Liver (tissue), 9 donors: ENCODE measurements around the gene NPAS1. TPM values are rescaled to one million over a fixed set of nuclear protein-coding genes. Genes with fewer than 3 reads are reported as not detected.

Experiments
- DNase-seq: peaks from one replicate; pipeline ENCODE4 v3.0.0-alpha.2; 2017; ENCODE audit warnings: low spot score
- H3K27ac ChIP-seq, 2 donors: one replicate each; pipeline ENCODE4 v1.7.0; 2013; ENCODE audit warnings: inconsistent platforms in 2 of 2, low read length in 2 of 2, control low read depth in 1 of 2, low read depth in 1 of 2, mild to moderate bottlenecking in 1 of 2
- H3K27me3 ChIP-seq, 4 donors: one replicate each; pipeline versions ENCODE4 v1.6.1 to v1.7.0; 2013; ENCODE audit warnings: low read length in 3 of 4, inconsistent platforms in 1 of 4, mild to moderate bottlenecking in 1 of 4, moderate library complexity in 1 of 4; ENCODE audit not compliant: control insufficient read depth in 4 of 4, insufficient read depth in 4 of 4
- H3K36me3 ChIP-seq, 4 donors: one replicate each; pipeline versions ENCODE4 v1.6.1 to v1.7.0; 2013; ENCODE audit warnings: low read length in 3 of 4, mild to moderate bottlenecking in 3 of 4, low read depth in 1 of 4, moderate library complexity in 1 of 4; ENCODE audit not compliant: control insufficient read depth in 4 of 4, insufficient read depth in 3 of 4
- H3K4me1 ChIP-seq, 4 donors: one replicate each; pipeline versions ENCODE4 v1.6.1 to v1.7.0; 2013; ENCODE audit warnings: low read length in 3 of 4, mild to moderate bottlenecking in 3 of 4, moderate library complexity in 1 of 4; ENCODE audit not compliant: control insufficient read depth in 4 of 4, insufficient read depth in 4 of 4
- H3K4me3 ChIP-seq, 3 donors: one replicate each; pipeline versions ENCODE4 v1.6.1 to v1.7.0; 2013; ENCODE audit warnings: low read length in 3 of 3, control low read depth in 1 of 3, low read depth in 1 of 3, mild to moderate bottlenecking in 1 of 3
- H3K9ac ChIP-seq, 2 donors: one replicate each; pipeline ENCODE4 v1.7.0; 2013; ENCODE audit warnings: low read length in 2 of 2, mild to moderate bottlenecking in 2 of 2, moderate library complexity in 2 of 2, control low read depth in 1 of 2, low read depth in 1 of 2
- H3K9me3 ChIP-seq, 4 donors: one replicate each; pipeline versions ENCODE4 v1.6.1 to v1.7.0; 2013; ENCODE audit warnings: low read length in 3 of 4; ENCODE audit not compliant: control insufficient read depth in 4 of 4
- EGR1 ChIP-seq, 2 donors: IDR thresholded peaks; 2 replicates each; pipeline ENCODE4 v1.6.1; 2016 to 2018; ENCODE audit warnings: antibody characterized with exemption in 2 of 2, low read depth in 2 of 2
- FOXA1 ChIP-seq: IDR thresholded peaks from 2 replicates; pipeline ENCODE4 v1.6.1; 2016; ENCODE audit warnings: antibody characterized with exemption
- HNF4A ChIP-seq, 2 donors: conservative IDR thresholded peaks; 2 replicates each; pipeline ENCODE4 v1.6.1; 2016; ENCODE audit warnings: antibody characterized with exemption in 2 of 2, mild to moderate bottlenecking in 2 of 2
- HNF4G ChIP-seq: IDR thresholded peaks from 2 replicates; pipeline ENCODE4 v1.6.1; 2016; ENCODE audit warnings: antibody characterized with exemption
- JUND ChIP-seq, 2 donors: IDR thresholded peaks; 2 replicates each; pipeline ENCODE4 v1.6.1; 2016; ENCODE audit warnings: antibody characterized with exemption in 2 of 2
- NR2F2 ChIP-seq: IDR thresholded peaks from 2 replicates; pipeline ENCODE4 v1.6.1; 2016; ENCODE audit warnings: antibody characterized with exemption
- RAD21 ChIP-seq, 2 donors: IDR thresholded peaks; 2 replicates each; pipeline ENCODE4 v1.6.1; 2016; ENCODE audit warnings: antibody characterized with exemption in 2 of 2, mild to moderate bottlenecking in 2 of 2
- RXRA ChIP-seq, 2 donors: IDR thresholded peaks; 2 replicates each; pipeline ENCODE4 v1.6.1; 2017 to 2018; ENCODE audit warnings: antibody characterized with exemption in 2 of 2, mild to moderate bottlenecking in 1 of 2
- SP1 ChIP-seq: IDR thresholded peaks from 2 replicates; pipeline ENCODE4 v1.6.1; 2018; ENCODE audit warnings: antibody characterized with exemption, mild to moderate bottlenecking
- YY1 ChIP-seq: IDR thresholded peaks from 2 replicates; pipeline ENCODE4 v1.6.1; 2016; ENCODE audit warnings: antibody characterized with exemption, mild to moderate bottlenecking
- WGBS: extraction: QIAGEN DNeasy Blood & Tissue Kit; methylation state at CpG from one replicate; pipeline ENCODE4 v1.1.7; 2013; 5-methylcytosine and 5-hydroxymethylcytosine counted together
- polyA plus RNA-seq, 2 donors: library from polyadenylated mRNA; stranded (reverse) in 1 of 2; unstranded in 1 of 2; fragments of 200-250 nt in 1 of 2; fragments of >200 nt in 1 of 2; fragmentation: Nextera tagmentation in 1 of 2; extraction: Ambion mirVana in 1 of 2; gene quantifications; one replicate each; pipeline versions ENCODE4 v1.2.1 to v1.2.3, GENCODE V29; 2013 to 2015
- total RNA-seq, 2 donors: library from RNA; depleted of rRNA; stranded (reverse); fragments of >200 nt; gene quantifications; one replicate each; pipeline ENCODE4 v1.2.3, GENCODE V29; 2014
- TF ChIP-seq, protein P1 (sequence below): IDR thresholded peaks from 2 replicates; pipeline ENCODE4 v1.6.1; 2016; ENCODE audit warnings: antibody characterized with exemption
- TF ChIP-seq, protein P2 (sequence below): IDR thresholded peaks from 2 replicates; pipeline ENCODE4 v1.6.1; 2016; ENCODE audit warnings: antibody characterized with exemption
- TF ChIP-seq, protein P3 (sequence below): fragments of 150-350 bp; IDR thresholded peaks from 2 replicates; pipeline ENCODE4 v1.5.1; 2017; ENCODE audit warnings: improper control_type of control experiment, low read depth, low read length; ENCODE audit not compliant: missing input control
- TF ChIP-seq, protein P4 (sequence below): IDR thresholded peaks from 2 replicates; pipeline ENCODE4 v1.6.1; 2016; ENCODE audit warnings: antibody characterized with exemption
- donor health status: healthy.
- donor health status: healthy.
- donor health status: healthy.
- donor health status: healthy.
- donor health status: healthy.

NPAS1 gene
- total and polyA plus RNA-seq, 4 donors = 0.22 TPM; not detected in 3

DNA sequence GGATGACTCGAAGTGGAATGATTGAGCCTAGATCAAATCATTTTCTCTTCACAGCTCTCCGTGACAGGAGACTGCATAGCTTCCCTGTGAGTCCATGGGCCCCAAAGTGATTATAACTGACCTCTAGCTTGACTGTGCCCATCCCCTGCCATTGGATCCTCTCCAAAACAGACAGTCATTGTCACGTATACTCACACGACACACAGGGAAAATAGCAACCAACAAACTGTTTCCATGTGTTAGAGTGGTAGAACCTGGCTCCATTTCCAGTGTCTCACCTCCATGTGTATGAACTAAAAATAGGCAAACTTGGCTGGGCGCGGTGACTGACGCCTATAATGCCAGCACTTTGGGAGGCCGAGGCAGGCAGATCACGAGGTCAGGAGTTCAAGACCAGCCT is 48.8 kb upstream of the NPAS1 start (continued):
- no peak for TF ChIP-seq HNF4G
- TF ChIP-seq HNF4A (conservative IDR thresholded peaks at IDR 0.05) = no peak

DNA sequence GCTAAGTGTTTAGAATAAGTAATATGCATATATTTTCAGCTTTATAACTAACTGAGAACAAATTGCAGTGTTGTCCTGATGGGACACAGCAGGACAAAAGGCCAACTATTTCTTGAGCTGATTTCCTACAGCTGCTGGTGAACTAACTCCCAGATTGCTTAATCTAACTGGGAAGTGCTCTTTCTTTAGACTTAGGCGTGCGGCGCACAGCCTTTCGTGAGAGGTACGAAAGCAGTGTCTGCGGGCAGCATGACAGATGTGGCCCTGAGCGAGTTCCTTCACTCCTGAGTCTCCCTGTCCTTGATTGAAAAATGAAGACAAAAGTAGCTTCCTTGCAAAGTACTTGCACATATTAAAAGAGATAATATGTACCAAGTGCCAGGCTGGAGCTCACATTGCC is 47.3 kb upstream of the NPAS1 start:
- Histone ChIP-seq H3K9me3 (no peaks in the 10 kb centered on the region), H3K27me3 (no peaks in the 10 kb centered on the region), H3K4me3 (no peak overlapping the region), H3K4me1 (peaks cover 9 to 34% (median 26%) of the 10 kb centered on the region in 4 donors), H3K27ac (no peak overlapping the region), H3K36me3 (peaks cover 0 to 3% (median under 1%) of the 10 kb centered on the region in 4 donors), H3K9ac (no peak overlapping the region)
- TF ChIP-seq NR2F2 = peak; percentile 53
- TF ChIP-seq, protein P1, sequence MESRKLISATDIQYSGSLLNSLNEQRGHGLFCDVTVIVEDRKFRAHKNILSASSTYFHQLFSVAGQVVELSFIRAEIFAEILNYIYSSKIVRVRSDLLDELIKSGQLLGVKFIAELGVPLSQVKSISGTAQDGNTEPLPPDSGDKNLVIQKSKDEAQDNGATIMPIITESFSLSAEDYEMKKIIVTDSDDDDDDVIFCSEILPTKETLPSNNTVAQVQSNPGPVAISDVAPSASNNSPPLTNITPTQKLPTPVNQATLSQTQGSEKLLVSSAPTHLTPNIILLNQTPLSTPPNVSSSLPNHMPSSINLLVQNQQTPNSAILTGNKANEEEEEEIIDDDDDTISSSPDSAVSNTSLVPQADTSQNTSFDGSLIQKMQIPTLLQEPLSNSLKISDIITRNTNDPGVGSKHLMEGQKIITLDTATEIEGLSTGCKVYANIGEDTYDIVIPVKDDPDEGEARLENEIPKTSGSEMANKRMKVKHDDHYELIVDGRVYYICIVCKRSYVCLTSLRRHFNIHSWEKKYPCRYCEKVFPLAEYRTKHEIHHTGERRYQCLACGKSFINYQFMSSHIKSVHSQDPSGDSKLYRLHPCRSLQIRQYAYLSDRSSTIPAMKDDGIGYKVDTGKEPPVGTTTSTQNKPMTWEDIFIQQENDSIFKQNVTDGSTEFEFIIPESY = no peak
- DNase-seq = no peak
- WGBS = 82% methylated on average over 7 of the region's 7 CpGs

DNA sequence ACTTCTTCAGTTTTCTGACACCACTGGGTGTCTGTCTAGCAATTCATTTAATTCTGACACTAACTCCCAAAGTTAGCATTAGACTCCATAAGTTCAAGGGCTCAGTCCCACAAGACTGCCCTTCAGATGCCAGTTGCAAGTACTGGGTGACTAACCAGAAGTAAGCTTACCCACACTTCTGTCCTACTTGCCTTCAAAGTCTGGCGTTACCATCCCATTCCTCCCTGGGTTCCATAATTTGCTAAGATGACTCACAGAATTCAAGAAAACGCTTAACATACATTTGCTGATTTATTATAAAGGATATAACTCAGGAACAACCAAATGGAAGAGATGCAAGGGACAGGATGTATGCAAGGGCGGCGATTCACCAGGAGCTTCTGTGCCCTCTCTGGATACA is 45.5 kb upstream of the NPAS1 start:
- no peaks in the 10 kb centered on the region for H3K27me3 ChIP-seq
- no peaks in the 10 kb centered on the region for H3K9me3 ChIP-seq
- no peak overlapping the region for H3K27ac ChIP-seq
- H3K4me3 ChIP-seq = no peak overlapping the region
- no peak for DNase-seq
- H3K4me1 ChIP-seq = peaks cover 11 to 39% (median 31%) of the 10 kb centered on the region in 4 donors
- no peak overlapping the region for H3K9ac ChIP-seq
- TF ChIP-seq, protein P2, sequence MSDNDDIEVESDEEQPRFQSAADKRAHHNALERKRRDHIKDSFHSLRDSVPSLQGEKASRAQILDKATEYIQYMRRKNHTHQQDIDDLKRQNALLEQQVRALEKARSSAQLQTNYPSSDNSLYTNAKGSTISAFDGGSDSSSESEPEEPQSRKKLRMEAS = no peak
- TF ChIP-seq JUND (IDR thresholded peaks at IDR 0.05) (no peak), RXRA (IDR thresholded peaks at IDR 0.05) (no peak), RAD21 (IDR thresholded peaks at IDR 0.05) (no peak), YY1 (no peak), EGR1 (IDR thresholded peaks at IDR 0.05; ENCODE audit: low read depth in 2 of 2) (no peak), FOXA1 (no peak), NR2F2 (no peak), SP1 (no peak)
- TF ChIP-seq, protein P3, sequence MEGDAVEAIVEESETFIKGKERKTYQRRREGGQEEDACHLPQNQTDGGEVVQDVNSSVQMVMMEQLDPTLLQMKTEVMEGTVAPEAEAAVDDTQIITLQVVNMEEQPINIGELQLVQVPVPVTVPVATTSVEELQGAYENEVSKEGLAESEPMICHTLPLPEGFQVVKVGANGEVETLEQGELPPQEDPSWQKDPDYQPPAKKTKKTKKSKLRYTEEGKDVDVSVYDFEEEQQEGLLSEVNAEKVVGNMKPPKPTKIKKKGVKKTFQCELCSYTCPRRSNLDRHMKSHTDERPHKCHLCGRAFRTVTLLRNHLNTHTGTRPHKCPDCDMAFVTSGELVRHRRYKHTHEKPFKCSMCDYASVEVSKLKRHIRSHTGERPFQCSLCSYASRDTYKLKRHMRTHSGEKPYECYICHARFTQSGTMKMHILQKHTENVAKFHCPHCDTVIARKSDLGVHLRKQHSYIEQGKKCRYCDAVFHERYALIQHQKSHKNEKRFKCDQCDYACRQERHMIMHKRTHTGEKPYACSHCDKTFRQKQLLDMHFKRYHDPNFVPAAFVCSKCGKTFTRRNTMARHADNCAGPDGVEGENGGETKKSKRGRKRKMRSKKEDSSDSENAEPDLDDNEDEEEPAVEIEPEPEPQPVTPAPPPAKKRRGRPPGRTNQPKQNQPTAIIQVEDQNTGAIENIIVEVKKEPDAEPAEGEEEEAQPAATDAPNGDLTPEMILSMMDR = no peak
- TF ChIP-seq, protein P4, sequence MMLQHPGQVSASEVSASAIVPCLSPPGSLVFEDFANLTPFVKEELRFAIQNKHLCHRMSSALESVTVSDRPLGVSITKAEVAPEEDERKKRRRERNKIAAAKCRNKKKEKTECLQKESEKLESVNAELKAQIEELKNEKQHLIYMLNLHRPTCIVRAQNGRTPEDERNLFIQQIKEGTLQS = no peak
- peaks cover 0 to 3% (median 0%) of the 10 kb centered on the region in 4 donors for H3K36me3 ChIP-seq
- 96% methylated on average over 4 of the region's 4 CpGs for WGBS
